Neural cell (in vitro differentiated cells): ENCODE measurements around the gene SPATA33.
"Not testable (repeated sequence)": the region's sequence is repeated elsewhere in the genome, so short reads cannot be mapped to it uniquely, and the experiment has no call there.

Experiments used
- EZH2 ChIP-seq: fragments of 200-600, 300-800 bp; shearing (Covaris generic), sonication (generic); IDR thresholded peaks from 2 replicates; pipeline ENCODE4 v1.6.1; 2014; ENCODE audit warnings: antibody characterized with exemption, low read length, borderline replicate concordance, mild to moderate bottlenecking; ENCODE audit not compliant: insufficient read depth, poor library complexity, severe bottlenecking
- MXI1 ChIP-seq: fragments of 450-650 bp; conservative IDR thresholded peaks from 2 replicates; pipeline ENCODE4 v1.6.1; 2014; ENCODE audit warnings: antibody characterized with exemption, mild to moderate bottlenecking; ENCODE audit not compliant: poor library complexity, severe bottlenecking
- POLR2AphosphoS5 ChIP-seq: IDR thresholded peaks from 2 replicates; pipeline ENCODE4 v1.6.1; 2012
- SMC3 ChIP-seq: fragments of 450-650 bp; conservative IDR thresholded peaks from 2 replicates; pipeline ENCODE4 v1.6.1; 2014; ENCODE audit warnings: antibody characterized with exemption, mild to moderate bottlenecking, moderate library complexity; ENCODE audit not compliant: poor library complexity
- TAF1 ChIP-seq: IDR thresholded peaks from 2 replicates; pipeline ENCODE4 v1.6.1; 2012; ENCODE audit warnings: low read depth
- TF ChIP-seq, protein P1 (sequence below): fragments of 450-650 bp; IDR thresholded peaks from 2 replicates; pipeline ENCODE4 v1.5.1; 2014; ENCODE audit warnings: antibody characterized with exemption, mild to moderate bottlenecking, moderate library complexity; ENCODE audit not compliant: poor library complexity, severe bottlenecking

DNA sequence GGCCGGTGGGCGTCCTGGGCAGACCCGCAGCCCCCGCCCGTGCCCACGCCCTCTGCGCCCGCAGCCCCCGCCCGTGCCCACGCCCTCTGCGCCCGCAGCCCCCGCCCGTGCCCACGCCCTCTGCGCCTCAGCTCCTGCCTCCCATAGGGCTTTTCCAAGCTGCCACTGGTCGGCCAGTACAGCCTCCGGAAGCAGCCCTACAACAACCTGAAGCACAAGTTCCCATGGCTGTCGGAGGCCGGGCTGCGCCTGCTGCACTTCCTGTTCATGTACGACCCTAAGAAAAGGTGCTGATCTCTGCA is 37.1 kb downstream of the SPATA33 start:
- TF ChIP-seq, protein P1, sequence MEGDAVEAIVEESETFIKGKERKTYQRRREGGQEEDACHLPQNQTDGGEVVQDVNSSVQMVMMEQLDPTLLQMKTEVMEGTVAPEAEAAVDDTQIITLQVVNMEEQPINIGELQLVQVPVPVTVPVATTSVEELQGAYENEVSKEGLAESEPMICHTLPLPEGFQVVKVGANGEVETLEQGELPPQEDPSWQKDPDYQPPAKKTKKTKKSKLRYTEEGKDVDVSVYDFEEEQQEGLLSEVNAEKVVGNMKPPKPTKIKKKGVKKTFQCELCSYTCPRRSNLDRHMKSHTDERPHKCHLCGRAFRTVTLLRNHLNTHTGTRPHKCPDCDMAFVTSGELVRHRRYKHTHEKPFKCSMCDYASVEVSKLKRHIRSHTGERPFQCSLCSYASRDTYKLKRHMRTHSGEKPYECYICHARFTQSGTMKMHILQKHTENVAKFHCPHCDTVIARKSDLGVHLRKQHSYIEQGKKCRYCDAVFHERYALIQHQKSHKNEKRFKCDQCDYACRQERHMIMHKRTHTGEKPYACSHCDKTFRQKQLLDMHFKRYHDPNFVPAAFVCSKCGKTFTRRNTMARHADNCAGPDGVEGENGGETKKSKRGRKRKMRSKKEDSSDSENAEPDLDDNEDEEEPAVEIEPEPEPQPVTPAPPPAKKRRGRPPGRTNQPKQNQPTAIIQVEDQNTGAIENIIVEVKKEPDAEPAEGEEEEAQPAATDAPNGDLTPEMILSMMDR, result not testable (repeated sequence)
- TF ChIP-seq EZH2, MXI1, POLR2AphosphoS5, TAF1, SMC3: not testable (repeated sequence)
